HepG2 (cell line): ENCODE measurements around the gene RPS10. TPM values are rescaled to one million over a fixed set of nuclear protein-coding genes. Genes with fewer than 3 reads are reported as not detected.

Experiments
- AGO2 ChIP-seq: fragments of 200-400 bp; formaldehyde crosslinking; optimal IDR thresholded peaks from 2 replicates; pipeline ENCODE3; 2017; ENCODE audit warnings: mild to moderate bottlenecking, low read depth, low read length, moderate library complexity
- GPN1 ChIP-seq: sonication (generic); formaldehyde crosslinking; IDR thresholded peaks from 2 replicates; pipeline ENCODE4 v1.5.1; 2020; ENCODE audit warnings: missing genetic modification reagents, borderline replicate concordance
- HCFC1 ChIP-seq: fragments of 150-350 bp; IDR thresholded peaks from 2 replicates; pipeline ENCODE4 v1.6.1; 2014; ENCODE audit warnings: low read depth, low read length
- IKZF1 ChIP-seq: fragments of 450-650 bp; IDR thresholded peaks from 2 replicates; pipeline ENCODE4 v1.7.1; 2016
- MTA1 ChIP-seq: sonication (generic); formaldehyde crosslinking; IDR thresholded peaks from 2 replicates; pipeline ENCODE4 v1.4.0; 2020; ENCODE audit warnings: missing genetic modification reagents, mild to moderate bottlenecking, borderline replicate concordance
- MXD4 ChIP-seq: IDR thresholded peaks from 2 replicates; pipeline ENCODE4 v1.6.1; 2016; ENCODE audit warnings: mild to moderate bottlenecking, missing biosample characterization, missing genetic modification reagents
- RORA ChIP-seq: sonication (generic); formaldehyde crosslinking; IDR thresholded peaks from 2 replicates; pipeline ENCODE4 v1.5.0; 2020; ENCODE audit warnings: mild to moderate bottlenecking, missing genetic modification reagents, moderate library complexity
- SRSF1 ChIP-seq: fragments of 200-400 bp; formaldehyde crosslinking; optimal IDR thresholded peaks from 2 replicates; pipeline ENCODE3; 2017; ENCODE audit warnings: mild to moderate bottlenecking, low read depth, low read length, moderate library complexity
- THYN1 ChIP-seq: sonication (generic); formaldehyde crosslinking; IDR thresholded peaks from 2 replicates; pipeline ENCODE4 v1.8.1; 2023; ENCODE audit warnings: low read depth, mild to moderate bottlenecking, moderate library complexity, missing genetic modification reagents, borderline replicate concordance
- TOE1 ChIP-seq: sonication (generic); formaldehyde crosslinking; IDR thresholded peaks from 2 replicates; pipeline ENCODE4 v1.4.0; 2020; ENCODE audit warnings: mild to moderate bottlenecking, missing genetic modification reagents
- UBTF ChIP-seq: sonication (generic); formaldehyde crosslinking; IDR thresholded peaks from 2 replicates; pipeline ENCODE4 v1.4.0; 2020; ENCODE audit warnings: mild to moderate bottlenecking, missing genetic modification reagents
- ZBTB7B ChIP-seq: sonication (generic); formaldehyde crosslinking; IDR thresholded peaks from 2 replicates; pipeline ENCODE4 v1.4.0; 2020; ENCODE audit warnings: missing genetic modification reagents
- ZNF20 ChIP-seq: sonication (generic); formaldehyde crosslinking; IDR thresholded peaks from 2 replicates; pipeline ENCODE4 v1.4.0; 2020; ENCODE audit warnings: mild to moderate bottlenecking, moderate library complexity, missing genetic modification reagents
- ZNF264 ChIP-seq: sonication (generic); formaldehyde crosslinking; IDR thresholded peaks from 2 replicates; pipeline ENCODE4 v1.4.0; 2020; ENCODE audit warnings: missing genetic modification reagents
- ZNF3 ChIP-seq: IDR thresholded peaks from 2 replicates; pipeline ENCODE4 v1.7.0; 2017; ENCODE audit warnings: inconsistent platforms
- ZNF331 ChIP-seq: sonication (generic); formaldehyde crosslinking; IDR thresholded peaks from 2 replicates; pipeline ENCODE4 v1.4.0; 2020; ENCODE audit warnings: missing genetic modification reagents
- ZNF543 ChIP-seq: sonication (generic); formaldehyde crosslinking; IDR thresholded peaks from 2 replicates; pipeline ENCODE4 v1.4.0; 2020; ENCODE audit warnings: mild to moderate bottlenecking, missing genetic modification reagents
- ZNF563 ChIP-seq: sonication (generic); formaldehyde crosslinking; IDR thresholded peaks from 2 replicates; pipeline ENCODE4 v1.8.0; 2022; ENCODE audit warnings: mild to moderate bottlenecking, moderate library complexity, missing genetic modification reagents
- ZNF780A ChIP-seq: sonication (generic); formaldehyde crosslinking; IDR thresholded peaks from 2 replicates; pipeline ENCODE4 v1.8.0; 2022; ENCODE audit warnings: mild to moderate bottlenecking, missing genetic modification reagents, moderate library complexity
- ZNF841 ChIP-seq: sonication (generic); formaldehyde crosslinking; IDR thresholded peaks from 2 replicates; pipeline ENCODE4 v1.8.1; 2023; ENCODE audit warnings: missing genetic modification reagents, borderline replicate concordance
- polyA plus RNA-seq, 8 experiments: library from polyadenylated mRNA; depleted of rRNA in 3 of 8; stranded (reverse) in 7 of 8; unstranded in 1 of 8; fragments of >200 nt; fragmentation: Illumina TruSeq in 4 of 8; extraction: Trizol in 4 of 8; gene quantifications; 2 replicates each; pipeline versions ENCODE4 v1.2.1 to v1.2.3, GENCODE V29; 2011 to 2016; ENCODE audit warnings: low read depth in 4 of 8, missing spikeins in 1 of 8, mixed read lengths in 1 of 8; ENCODE audit not compliant: insufficient read depth in 1 of 8
- total RNA-seq, 5 experiments: library from RNA; depleted of rRNA; stranded (reverse); fragments of >200 nt; fragmentation: Illumina TruSeq; extraction: Trizol; gene quantifications; 2 replicates each; pipeline ENCODE4 v1.2.3, GENCODE V29; 2016; ENCODE audit warnings: low read depth in 1 of 5
- TF ChIP-seq, protein P1 (sequence below): sonication (generic); formaldehyde crosslinking; IDR thresholded peaks from 2 replicates; pipeline ENCODE4 v1.4.0; 2020; ENCODE audit warnings: missing genetic modification reagents
- TF ChIP-seq, protein P2 (sequence below): IDR thresholded peaks from 2 replicates; pipeline ENCODE4 v1.6.1; 2016; ENCODE audit warnings: low read depth, control low read depth

The RPS10 gene
- total and polyA plus RNA-seq, 2 of the 13 experiments (the other 11 are each of a cell fraction or from before 2014, with no cell fraction given) = 2,909 to 4,648 TPM

DNA sequence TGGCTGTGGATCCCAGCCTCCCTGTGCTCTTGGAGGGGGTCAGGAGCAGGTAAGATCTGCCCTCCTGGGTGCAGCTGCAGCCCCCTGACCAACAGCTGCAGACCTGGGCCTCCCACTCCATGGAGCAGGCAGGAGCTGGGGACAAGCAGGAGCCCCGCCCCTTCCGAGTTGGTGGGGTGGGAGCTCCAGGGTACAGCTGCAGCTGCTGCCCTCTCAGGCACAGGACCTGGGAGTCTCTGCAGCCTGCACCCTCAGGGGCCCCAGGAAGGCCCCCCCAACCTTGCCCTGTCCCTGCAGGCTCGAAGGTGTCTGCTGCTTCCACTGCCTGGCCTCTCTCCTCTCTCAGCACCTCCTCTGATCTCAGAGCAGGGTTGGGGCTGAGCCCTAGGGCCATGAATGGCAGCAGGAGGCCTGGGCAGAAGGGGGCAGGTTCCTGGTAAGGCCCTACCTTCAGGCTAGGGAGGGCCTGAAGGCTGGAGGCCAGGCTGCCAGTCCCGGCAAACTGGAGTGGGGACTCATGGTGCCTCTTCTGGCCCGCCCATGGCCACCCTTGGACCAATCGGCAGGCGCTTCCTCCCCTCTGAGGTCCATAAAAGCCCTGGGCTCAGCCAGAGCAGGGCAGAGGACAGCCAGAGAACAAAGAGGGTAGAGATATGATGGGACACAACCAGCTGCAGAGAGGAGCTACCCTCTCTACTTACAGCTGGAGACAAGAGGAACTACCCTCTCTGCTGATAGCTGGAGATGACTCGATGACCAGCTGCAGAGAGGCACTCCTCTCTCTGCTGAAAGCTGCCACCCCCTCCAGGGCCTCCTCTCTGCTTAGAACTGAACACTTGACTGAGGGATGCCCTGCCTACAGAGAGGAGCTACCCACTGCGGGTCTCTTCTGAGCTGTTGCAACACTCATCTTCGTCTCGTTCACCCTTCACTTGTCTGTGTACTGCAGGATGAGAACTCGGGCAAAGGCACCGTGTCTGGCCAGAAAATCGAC lies 32.2 kb upstream of the RPS10 start (continued):
- no peak; the same call in 1 of the 2 replicates for TF ChIP-seq UBTF
- no peak for TF ChIP-seq ZNF841 (CRISPR knock-in tag)
- 0 out of 2 replicates have a peak, but pooled peaks have one; percentile 39 for TF ChIP-seq ZNF543 (CRISPR knock-in tag)
- TF ChIP-seq MXD4 (CRISPR knock-in tag) = no peak
- TF ChIP-seq, protein P1, sequence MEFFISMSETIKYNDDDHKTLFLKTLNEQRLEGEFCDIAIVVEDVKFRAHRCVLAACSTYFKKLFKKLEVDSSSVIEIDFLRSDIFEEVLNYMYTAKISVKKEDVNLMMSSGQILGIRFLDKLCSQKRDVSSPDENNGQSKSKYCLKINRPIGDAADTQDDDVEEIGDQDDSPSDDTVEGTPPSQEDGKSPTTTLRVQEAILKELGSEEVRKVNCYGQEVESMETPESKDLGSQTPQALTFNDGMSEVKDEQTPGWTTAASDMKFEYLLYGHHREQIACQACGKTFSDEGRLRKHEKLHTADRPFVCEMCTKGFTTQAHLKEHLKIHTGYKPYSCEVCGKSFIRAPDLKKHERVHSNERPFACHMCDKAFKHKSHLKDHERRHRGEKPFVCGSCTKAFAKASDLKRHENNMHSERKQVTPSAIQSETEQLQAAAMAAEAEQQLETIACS = no peak
- TF ChIP-seq ZNF3 (CRISPR knock-in tag) = no peak
- 0 out of 2 replicates have a peak, but pooled peaks have one; percentile 55 for TF ChIP-seq MTA1 (CRISPR knock-in tag)
- TF ChIP-seq ZNF331 = no peak
- TF ChIP-seq, protein P2, sequence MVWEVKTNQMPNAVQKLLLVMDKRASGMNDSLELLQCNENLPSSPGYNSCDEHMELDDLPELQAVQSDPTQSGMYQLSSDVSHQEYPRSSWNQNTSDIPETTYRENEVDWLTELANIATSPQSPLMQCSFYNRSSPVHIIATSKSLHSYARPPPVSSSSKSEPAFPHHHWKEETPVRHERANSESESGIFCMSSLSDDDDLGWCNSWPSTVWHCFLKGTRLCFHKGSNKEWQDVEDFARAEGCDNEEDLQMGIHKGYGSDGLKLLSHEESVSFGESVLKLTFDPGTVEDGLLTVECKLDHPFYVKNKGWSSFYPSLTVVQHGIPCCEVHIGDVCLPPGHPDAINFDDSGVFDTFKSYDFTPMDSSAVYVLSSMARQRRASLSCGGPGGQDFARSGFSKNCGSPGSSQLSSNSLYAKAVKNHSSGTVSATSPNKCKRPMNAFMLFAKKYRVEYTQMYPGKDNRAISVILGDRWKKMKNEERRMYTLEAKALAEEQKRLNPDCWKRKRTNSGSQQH = 0 out of 2 replicates have a peak, but pooled peaks have one; percentile 4
- TF ChIP-seq ZNF563 (CRISPR knock-in tag) = no peak
- no peak for TF ChIP-seq HCFC1
- no peak for TF ChIP-seq SRSF1
- no peak for TF ChIP-seq ZBTB7B
- TF ChIP-seq ZNF20 = no peak
- no peak for TF ChIP-seq ZNF264 (CRISPR knock-in tag)
- no peak for TF ChIP-seq IKZF1
- no peak for TF ChIP-seq GPN1 (CRISPR knock-in tag)
- no peak for TF ChIP-seq RORA (CRISPR knock-in tag)
- 0 out of 2 replicates have a peak, but pooled peaks have one; percentile 27 for TF ChIP-seq ZNF780A (CRISPR knock-in tag)
- no peak for TF ChIP-seq THYN1 (CRISPR knock-in tag)
- no peak for TF ChIP-seq TOE1 (CRISPR knock-in tag)
- TF ChIP-seq AGO2 = no peak
